K562 (cell line): Measurements from ENCODE around the gene ATRNL1. TPM values are rescaled to one million over a fixed set of nuclear protein-coding genes. Genes with fewer than 3 reads are reported as not detected.

ENCODE experiments used
- ATAC-seq: fragments of 200-7000 bp; cut with Tn5 transposase; 3 replicates; pipeline ENCODE4 v1.9.1; 2020; ENCODE audit warnings: moderate library complexity
- BruUV-seq: library from RNA; stranded (reverse); fragments of 400-500 nt; replicated peaks from 2 replicates; lab custom pipeline; 2021; lab: Mats Ljungman, UMichigan
- CTCF ChIA-PET: fragments of 300-600 bp; formaldehyde crosslinking; extraction: SDS; loops from one replicate; lab custom pipeline; 2021; ENCODE audit warnings: low intra/inter-chr PET ratio; lab: Yijun Ruan, JAX
- POLR2A ChIA-PET: fragments of 300-600, 350-650 bp; sonication (Branson Sonifier 250); formaldehyde crosslinking; extraction: SDS; loops from one replicate; lab custom pipeline; 2021; ENCODE audit warnings: antibody characterized with exemption, inconsistent platforms; lab: Yijun Ruan, JAX
- DNase-seq, 4 experiments: peaks; one replicate each; pipeline versions ENCODE4 v3.0.0 to v3.0.0-alpha.2; 2011 to 2018; ENCODE audit warnings: low spot score in 3 of 4, mixed read lengths in 3 of 4; ENCODE audit errors: extremely low read depth in 1 of 4
- FAIRE-seq: peaks from 2 replicates; lab custom pipeline; 2011; peaks lifted over from hg19 to GRCh38; lab: Jason Lieb, UNC
- H2AFZ ChIP-seq: 2 replicates; pipeline ENCODE4 v1.6.0; 2011; ENCODE audit warnings: low read depth, low read length, control low read depth, inconsistent platforms
- H3K27ac ChIP-seq: fragments of 200-600 bp; 3 replicates; pipeline ENCODE4 v1.8.0; 2011; ENCODE audit warnings: low read depth, mild to moderate bottlenecking, control low read depth, inconsistent platforms, low read length, moderate library complexity, mixed read lengths; ENCODE audit errors: extremely low read depth
- H3K27me3 ChIP-seq, 2 experiments: fragments of 300-600 bp in 1 of 2; 2 replicates in 1 of 2; 3 replicates in 1 of 2; pipeline versions ENCODE4 v1.6.0 to v1.8.0; 2011; ENCODE audit warnings: inconsistent platforms in 2 of 2, low read length in 2 of 2, mild to moderate bottlenecking in 1 of 2, mixed read lengths in 1 of 2, moderate library complexity in 1 of 2; ENCODE audit not compliant: control insufficient read depth in 2 of 2, insufficient read depth in 2 of 2
- H3K36me3 ChIP-seq: fragments of 300-600 bp; 3 replicates; pipeline ENCODE4 v1.8.0; 2011; ENCODE audit warnings: mild to moderate bottlenecking, low read length, inconsistent platforms; ENCODE audit not compliant: control insufficient read depth, insufficient read depth
- H3K4me1 ChIP-seq, 2 experiments: fragments of 200-600 bp in 1 of 2; replicated peaks in 1 of 2; 2 replicates in 1 of 2; 3 replicates in 1 of 2; pipeline versions ENCODE4 v1.5.1 to v1.8.0; 2011; ENCODE audit warnings: inconsistent platforms in 2 of 2, low read length in 2 of 2, mild to moderate bottlenecking in 1 of 2, mixed read lengths in 1 of 2, moderate library complexity in 1 of 2; ENCODE audit not compliant: control insufficient read depth in 2 of 2, insufficient read depth in 2 of 2
- H3K4me2 ChIP-seq: 2 replicates; pipeline ENCODE4 v1.6.1; 2011; ENCODE audit warnings: low read length, control low read depth, inconsistent platforms, mixed read lengths; ENCODE audit not compliant: insufficient read depth
- H3K4me3 ChIP-seq: fragments of 200-600 bp; sonication (generic), shearing (Covaris generic); 2 replicates; pipeline ENCODE4 v1.5.1; 2016; ENCODE audit warnings: control low read depth, inconsistent platforms
- H3K79me2 ChIP-seq: fragments of 200-600 bp; 3 replicates; pipeline ENCODE4 v1.8.0; 2011; ENCODE audit warnings: low read length, inconsistent platforms; ENCODE audit not compliant: control insufficient read depth, insufficient read depth
- H3K9ac ChIP-seq, 2 experiments: 2 replicates each; pipeline versions ENCODE4 v1.6.0 to v1.6.1; 2011; ENCODE audit warnings: low read depth in 2 of 2, low read length in 2 of 2, control low read depth in 1 of 2, inconsistent platforms in 1 of 2, mild to moderate bottlenecking in 1 of 2, mixed read lengths in 1 of 2; ENCODE audit not compliant: insufficient read depth in 1 of 2
- H3K9me1 ChIP-seq: one replicate; pipeline ENCODE4 v1.6.0; 2011; ENCODE audit warnings: inconsistent platforms, mild to moderate bottlenecking, low read length, moderate library complexity; ENCODE audit not compliant: control insufficient read depth, insufficient read depth
- H3K9me3 ChIP-seq: replicated peaks from 2 replicates; pipeline ENCODE4 v1.5.1; 2011; ENCODE audit warnings: low read depth, low read length, inconsistent platforms; ENCODE audit not compliant: control insufficient read depth, insufficient read depth
- H4K20me1 ChIP-seq: replicated peaks from 2 replicates; pipeline ENCODE4 v1.6.1; 2011; ENCODE audit warnings: low read length, inconsistent platforms, mixed read lengths; ENCODE audit not compliant: control insufficient read depth, insufficient read depth
- ELF4 ChIP-seq: fragments of 450-650 bp; formaldehyde crosslinking; IDR thresholded peaks from 2 replicates; pipeline ENCODE4 v1.4.0; 2022; ENCODE audit warnings: missing genetic modification characterization
- ILK ChIP-seq: fragments of 450-650 bp; IDR thresholded peaks from 2 replicates; pipeline ENCODE4 v1.6.1; 2016; ENCODE audit warnings: missing genetic modification characterization, low read depth, mild to moderate bottlenecking, missing compliant biosample characterization, moderate library complexity, borderline replicate concordance
- KDM5B ChIP-seq: fragments of 200-600 bp; sonication (generic); IDR thresholded peaks from 2 replicates; pipeline ENCODE4 v1.6.1; 2012; ENCODE audit warnings: low read depth, mild to moderate bottlenecking, moderate library complexity, low read length, control low read depth, inconsistent platforms; ENCODE audit not compliant: insufficient replicate concordance
- NR2F6 ChIP-seq: fragments of 450-650 bp; formaldehyde crosslinking; IDR thresholded peaks from 2 replicates; pipeline ENCODE4 v1.4.0; 2020; ENCODE audit warnings: mild to moderate bottlenecking
- PCBP2 ChIP-seq: fragments of 200-400 bp; formaldehyde crosslinking; IDR thresholded peaks from 2 replicates; pipeline ENCODE4 v1.6.1; 2018; ENCODE audit warnings: low read length, low read depth, mild to moderate bottlenecking, moderate library complexity; ENCODE audit not compliant: poor library complexity, severe bottlenecking
- SMARCE1 ChIP-seq: fragments of 450-650 bp; IDR thresholded peaks from 2 replicates; pipeline ENCODE4 v1.7.1; 2016; ENCODE audit warnings: mild to moderate bottlenecking
- SOX6 ChIP-seq: fragments of 450-650 bp; IDR thresholded peaks from 2 replicates; pipeline ENCODE4 v1.6.1; 2014; ENCODE audit warnings: mild to moderate bottlenecking
- TCF7L2 ChIP-seq: fragments of 150-350 bp; IDR thresholded peaks from 2 replicates; pipeline ENCODE4 v1.6.1; 2016; ENCODE audit warnings: low read depth, mild to moderate bottlenecking, low read length, moderate library complexity
- ZNF239 ChIP-seq: fragments of 250-450 bp; sonication (Bioruptor Pico); IDR thresholded peaks from 2 replicates; pipeline ENCODE4 v1.4.0; 2020; ENCODE audit warnings: mild to moderate bottlenecking
- ZNF778 ChIP-seq: fragments of 450-650 bp; formaldehyde crosslinking; IDR thresholded peaks from 2 replicates; pipeline ENCODE4 v1.4.0; 2020; ENCODE audit warnings: mild to moderate bottlenecking, moderate library complexity
- WGBS: fragments of 100-300 bp; shearing (Covaris generic); methylation state at CpG from one replicate; pipeline ENCODE4 v1.1.6; 2016; ENCODE audit warnings: low coverage, mixed read lengths; ENCODE audit not compliant: insufficient coverage; ENCODE audit errors: missing lambda C conversion rate; 5-methylcytosine and 5-hydroxymethylcytosine counted together
- in situ Hi-C: fragments of 300-500 bp; cut with MboI; formaldehyde crosslinking; loops from 4 replicates; pipeline ENCODE4 v1.15.0; 2018; ENCODE audit warnings: inconsistent platforms, mixed read lengths
- intact Hi-C: fragments of 100-400 bp; cut with micrococcal nuclease; formaldehyde crosslinking; loops from 2 replicates; pipeline ENCODE4 v1.14.2; 2022
- polyA plus RNA-seq, 8 experiments: library from polyadenylated mRNA; depleted of rRNA in 4 of 8; stranded (reverse) in 5 of 8; unstranded in 3 of 8; fragments of >200 nt; fragmentation: Nextera tagmentation in 2 of 8; fragmentation: Illumina TruSeq in 1 of 8; extraction: Ambion mirVana in 2 of 8; extraction: Trizol in 1 of 8; gene quantifications; 2 replicates each; pipeline versions ENCODE4 v1.2.1 to v1.2.3, GENCODE V29; 2011 to 2014; ENCODE audit warnings: inconsistent platforms in 1 of 8, missing spikeins in 1 of 8
- total RNA-seq, 7 experiments: library from RNA; depleted of rRNA in 6 of 7; stranded (reverse); fragments of >200 nt in 6 of 7; fragmentation: Illumina TruSeq in 2 of 7; extraction: Trizol in 2 of 7; gene quantifications; 2 replicates each; pipeline versions ENCODE4 v1.2.1 to v1.2.3, GENCODE V29; 2011 to 2021; ENCODE audit warnings: low replicate concordance in 1 of 7
- TF ChIP-seq, protein P1 (sequence below): fragments of 250-450 bp; sonication (Bioruptor Pico); IDR thresholded peaks from 2 replicates; pipeline ENCODE4 v1.4.0; 2020; ENCODE audit warnings: mild to moderate bottlenecking, moderate library complexity

Gene ATRNL1
- total and polyA plus RNA-seq, 9 of the 15 experiments (the other 6 are each of a cell fraction or from before 2014, with no cell fraction given) = 0.18 TPM; not detected in 8

DNA sequence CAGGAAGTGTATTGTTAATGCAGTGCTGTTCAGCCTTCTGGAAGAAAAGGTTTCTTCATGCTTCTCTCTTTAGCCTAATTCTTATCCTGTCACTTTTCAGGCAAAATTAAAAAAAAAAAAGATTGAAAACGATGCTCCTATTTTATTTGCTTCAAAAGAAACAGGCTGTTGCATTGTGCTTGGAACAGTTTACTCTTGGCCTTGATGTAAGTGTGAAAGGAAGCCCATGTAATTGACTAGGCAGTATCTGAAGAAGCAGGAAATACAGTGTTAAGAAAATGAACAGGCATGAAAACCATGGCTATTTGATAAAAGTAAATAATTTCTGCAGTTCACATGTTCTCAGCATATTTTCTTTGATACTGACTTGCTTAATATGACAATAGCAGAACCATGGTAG, 40.4 kb upstream of the ATRNL1 start (continued):
- TF ChIP-seq ZNF778 (CRISPR knock-in tag) = no peak
- TF ChIP-seq ELF4 (CRISPR knock-in tag) = no peak
- TF ChIP-seq, protein P1, sequence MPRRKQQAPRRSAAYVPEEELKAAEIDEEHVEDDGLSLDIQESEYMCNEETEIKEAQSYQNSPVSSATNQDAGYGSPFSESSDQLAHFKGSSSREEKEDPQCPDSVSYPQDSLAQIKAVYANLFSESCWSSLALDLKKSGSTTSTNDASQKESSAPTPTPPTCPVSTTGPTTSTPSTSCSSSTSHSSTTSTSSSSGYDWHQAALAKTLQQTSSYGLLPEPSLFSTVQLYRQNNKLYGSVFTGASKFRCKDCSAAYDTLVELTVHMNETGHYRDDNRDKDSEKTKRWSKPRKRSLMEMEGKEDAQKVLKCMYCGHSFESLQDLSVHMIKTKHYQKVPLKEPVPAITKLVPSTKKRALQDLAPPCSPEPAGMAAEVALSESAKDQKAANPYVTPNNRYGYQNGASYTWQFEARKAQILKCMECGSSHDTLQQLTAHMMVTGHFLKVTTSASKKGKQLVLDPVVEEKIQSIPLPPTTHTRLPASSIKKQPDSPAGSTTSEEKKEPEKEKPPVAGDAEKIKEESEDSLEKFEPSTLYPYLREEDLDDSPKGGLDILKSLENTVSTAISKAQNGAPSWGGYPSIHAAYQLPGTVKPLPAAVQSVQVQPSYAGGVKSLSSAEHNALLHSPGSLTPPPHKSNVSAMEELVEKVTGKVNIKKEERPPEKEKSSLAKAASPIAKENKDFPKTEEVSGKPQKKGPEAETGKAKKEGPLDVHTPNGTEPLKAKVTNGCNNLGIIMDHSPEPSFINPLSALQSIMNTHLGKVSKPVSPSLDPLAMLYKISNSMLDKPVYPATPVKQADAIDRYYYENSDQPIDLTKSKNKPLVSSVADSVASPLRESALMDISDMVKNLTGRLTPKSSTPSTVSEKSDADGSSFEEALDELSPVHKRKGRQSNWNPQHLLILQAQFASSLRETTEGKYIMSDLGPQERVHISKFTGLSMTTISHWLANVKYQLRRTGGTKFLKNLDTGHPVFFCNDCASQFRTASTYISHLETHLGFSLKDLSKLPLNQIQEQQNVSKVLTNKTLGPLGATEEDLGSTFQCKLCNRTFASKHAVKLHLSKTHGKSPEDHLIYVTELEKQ = no peak
- TF ChIP-seq SOX6 = no peak
- no peak for TF ChIP-seq SMARCE1
- TF ChIP-seq ZNF239 = no peak
- no peak for TF ChIP-seq PCBP2
- TF ChIP-seq ILK (tag) = no peak
- TF ChIP-seq TCF7L2 = no peak

DNA sequence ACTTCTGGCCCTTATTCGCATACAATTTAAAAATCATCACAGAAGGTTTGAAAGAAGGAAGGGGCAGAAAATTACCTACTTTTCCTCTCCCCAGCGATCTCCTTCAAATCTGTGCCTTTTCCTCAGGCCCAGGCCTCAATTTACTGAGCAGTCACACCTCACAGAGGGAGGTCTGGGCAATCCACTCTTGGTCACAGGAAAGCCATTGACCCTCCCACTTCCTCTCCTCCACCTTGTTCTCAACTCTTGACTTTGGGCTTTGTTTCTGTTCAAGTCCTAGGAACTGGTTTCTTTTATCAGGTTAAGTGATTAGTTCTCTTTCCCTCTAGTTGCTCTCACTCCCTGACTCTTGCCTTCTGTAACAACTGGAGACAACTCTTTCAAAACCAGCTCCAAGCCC, 37.0 kb upstream of the ATRNL1 start:
- no peak for FAIRE-seq
- ATAC-seq = no peak
- TF ChIP-seq NR2F6 (CRISPR knock-in tag) = no peak
- TF ChIP-seq KDM5B = no peak
- Histone ChIP-seq H3K9me3 (no peaks in the 10 kb centered on the region), H3K27me3 (no peaks in the 10 kb centered on the region), H4K20me1 (no peaks in the 10 kb centered on the region), H3K9ac (no peak overlapping the region), H3K27ac (no peak overlapping the region), H3K4me2 (no peak overlapping the region), H3K36me3 (no peaks in the 10 kb centered on the region), H3K9me1 (no peaks in the 10 kb centered on the region), H3K4me3 (no peak overlapping the region), H3K79me2 (no peaks in the 10 kb centered on the region), H2AFZ (no peak overlapping the region), H3K4me1 (no peaks in the 10 kb centered on the region)
- ChIA-PET POLR2A (no interaction called here), CTCF (no interaction called here)
- no CpG with 5 or more reads among the region's 2 CpGs for WGBS
- intact Hi-C loops = no loop called here
- no peak for DNase-seq
- in situ Hi-C loops = no loop called here
- no TSS peak for BruUV-seq
